ENCODE measurements around the gene PEMT.

PEMT gene

GRCh38 chr17:17535957-17536356, 55.6 kb downstream of the PEMT start:
- DNase-seq (ENCODE audit: low spot score), result peak; percentile 9

- DNase-seq (ENCODE audit: low spot score), result peak; percentile 4
These were observed 57.5 kb downstream of the PEMT start for GRCh38 chr17:17533901-17534441.

- DNase-seq (ENCODE audit: low spot score), result no peak
These were observed 58.5 kb downstream of the PEMT start for GRCh38 chr17:17532991-17533390.

GRCh38 chr17:17531156-17531555, 60.4 kb downstream of the PEMT start:
- DNase-seq (ENCODE audit: low spot score), result no peak

- no peak for DNase-seq (ENCODE audit: low spot score)
These were observed 62.5 kb downstream of the PEMT start for GRCh38 chr17:17528696-17529652.

- no peak for DNase-seq (ENCODE audit: low spot score)
These were observed 63.5 kb downstream of the PEMT start for GRCh38 chr17:17527956-17528500.

- DNase-seq (ENCODE audit: low spot score), result no peak
These were observed 64.0 kb downstream of the PEMT start for GRCh38 chr17:17527534-17527933.

- DNase-seq (ENCODE audit: low spot score), result no peak
These were observed 65.1 kb downstream of the PEMT start for GRCh38 chr17:17526369-17526768.

- no peak for DNase-seq (ENCODE audit: low spot score)
These were observed 65.6 kb downstream of the PEMT start for GRCh38 chr17:17525956-17526355.

GRCh38 chr17:17525311-17525710, 66.2 kb downstream of the PEMT start:
- DNase-seq (ENCODE audit: low spot score), result no peak

- no peak for DNase-seq (ENCODE audit: low spot score)
These were observed 67.6 kb downstream of the PEMT start for GRCh38 chr17:17523731-17524490.

GRCh38 chr17:17523001-17523730, 68.3 kb downstream of the PEMT start:
- DNase-seq (ENCODE audit: low spot score), result no peak

GRCh38 chr17:17520599-17521232, 70.8 kb downstream of the PEMT start:
- no peak for DNase-seq (ENCODE audit: low spot score)

GRCh38 chr17:17519886-17520285, 71.6 kb downstream of the PEMT start:
- DNase-seq (ENCODE audit: low spot score), result no peak

GRCh38 chr17:17518951-17519350, 72.6 kb downstream of the PEMT start:
- DNase-seq (ENCODE audit: low spot score), result no peak

GRCh38 chr17:17518014-17518413, 73.5 kb downstream of the PEMT start:
- DNase-seq (ENCODE audit: low spot score), result no peak

- no peak for DNase-seq (ENCODE audit: low spot score)
These were observed 74.4 kb downstream of the PEMT start for GRCh38 chr17:17516941-17517720.

GRCh38 chr17:17515934-17516930, 75.3 kb downstream of the PEMT start:
- peak; percentile 41 for DNase-seq (ENCODE audit: low spot score)

Measured in kidney tubule cell (primary cell).